Peyer's patch (tissue), 4 donors: ENCODE data around the gene ORM1. TPM values are rescaled to one million over a fixed set of nuclear protein-coding genes. Genes with fewer than 3 reads are reported as not detected.

Experiments used
- DNase-seq, 3 donors: peaks; one replicate each; pipeline ENCODE4 v3.0.0-alpha.2; 2017 to 2019
- H3K27ac ChIP-seq, 4 donors: fragments of 200-600 bp; sonication (generic); one replicate each; pipeline ENCODE4 v1.5.1; 2016 to 2019
- H3K27me3 ChIP-seq, 2 donors: fragments of 200-600 bp; sonication (generic); one replicate each; pipeline ENCODE4 v1.5.1; 2019
- H3K36me3 ChIP-seq, 3 donors: fragments of 200-600 bp; sonication (generic); one replicate each; pipeline ENCODE4 v1.5.1; 2016 to 2019
- H3K4me1 ChIP-seq, 4 donors: fragments of 200-600 bp; sonication (generic); one replicate each; pipeline ENCODE4 v1.5.1; 2016 to 2019
- H3K4me3 ChIP-seq, 4 donors: fragments of 200-600 bp; sonication (generic); 1 replicate in 3 of 4; 2 replicates in 1 of 4; pipeline ENCODE4 v1.5.1; 2016 to 2019; ENCODE audit warnings: mild to moderate bottlenecking in 1 of 4
- H3K9me3 ChIP-seq, 4 donors: fragments of 200-600 bp; sonication (generic); one replicate each; pipeline ENCODE4 v1.5.1; 2016 to 2019; ENCODE audit warnings: mild to moderate bottlenecking in 1 of 4
- CTCF ChIP-seq, 6 experiments: fragments of 450-650 bp in 4 of 6; fragments of 200-600 bp in 2 of 6; sonication (generic) in 1 of 6; IDR thresholded peaks; one replicate each; pipeline ENCODE4 v1.5.1; 2017 to 2019; ENCODE audit warnings: antibody characterized with exemption in 6 of 6, mild to moderate bottlenecking in 3 of 6, moderate library complexity in 1 of 6
- POLR2A ChIP-seq, 2 donors: fragments of 450-650 bp; IDR thresholded peaks; one replicate each; pipeline ENCODE4 v1.5.1; 2017; ENCODE audit warnings: antibody characterized with exemption in 2 of 2, mild to moderate bottlenecking in 2 of 2, moderate library complexity in 2 of 2
- total RNA-seq, 4 donors: library from RNA; depleted of rRNA; stranded (reverse); fragments of >200 nt; gene quantifications; one replicate each; pipeline ENCODE4 v1.1.0, GENCODE V29; 2016

Gene ORM1
- total RNA-seq, 4 donors from 2014 or later: not detected

- peak overlapping the region in 3 of 4 donors; percentile 67 to 94 (median 70) for H3K27ac ChIP-seq
- H3K4me3 ChIP-seq: no peak overlapping the region
- H3K9me3 ChIP-seq: no peaks in the 10 kb centered on the region
- no peak for DNase-seq
- H3K27me3 ChIP-seq: no peaks in the 10 kb centered on the region
- TF ChIP-seq CTCF (IDR thresholded peaks at IDR 0.05) (no peak), POLR2A (IDR thresholded peaks at IDR 0.05) (no peak)
- peaks cover 0 to 81% (median 3%) of the 10 kb centered on the region in 3 donors for H3K36me3 ChIP-seq
- H3K4me1 ChIP-seq: peaks cover 0 to 37% (median 19%) of the 10 kb centered on the region in 4 donors
Measured at GRCh38 chr9:114362394-114362793, 39.5 kb downstream of the ORM1 start.

GRCh38 chr9:114363424-114363823 is 40.5 kb downstream of the ORM1 start:
- H3K27ac ChIP-seq: peak overlapping the region; percentile 67 to 94 (median 72)
- H3K36me3 ChIP-seq: peaks cover 0 to 81% (median 0%) of the 10 kb centered on the region in 3 donors
- TF ChIP-seq POLR2A (IDR thresholded peaks at IDR 0.05) (no peak), CTCF (IDR thresholded peaks at IDR 0.05) (no peak)
- H3K9me3 ChIP-seq: no peaks in the 10 kb centered on the region
- no peak for DNase-seq
- no peak overlapping the region for H3K4me3 ChIP-seq
- peaks cover 0 to 47% (median 27%) of the 10 kb centered on the region in 4 donors for H3K4me1 ChIP-seq
- H3K27me3 ChIP-seq: no peaks in the 10 kb centered on the region

GRCh38 chr9:114364134-114365041 is 41.5 kb downstream of the ORM1 start:
- Histone ChIP-seq H3K4me3 (no peak overlapping the region), H3K9me3 (no peaks in the 10 kb centered on the region), H3K27me3 (no peaks in the 10 kb centered on the region), H3K4me1 (peaks cover 0 to 48% (median 29%) of the 10 kb centered on the region in 4 donors), H3K27ac (peak overlapping the region; percentile 67 to 94 (median 72)), H3K36me3 (peaks cover 0 to 80% (median 0%) of the 10 kb centered on the region in 3 donors)
- TF ChIP-seq POLR2A (IDR thresholded peaks at IDR 0.05) (no peak), CTCF (IDR thresholded peaks at IDR 0.05) (no peak)
- DNase-seq: no peak

- H3K27me3 ChIP-seq: no peaks in the 10 kb centered on the region
- TF ChIP-seq POLR2A (IDR thresholded peaks at IDR 0.05) (no peak), CTCF (IDR thresholded peaks at IDR 0.05) (no peak)
- H3K4me3 ChIP-seq: no peak overlapping the region
- H3K9me3 ChIP-seq: no peaks in the 10 kb centered on the region
- DNase-seq: no peak
- peaks cover 0 to 52% (median 32%) of the 10 kb centered on the region in 4 donors for H3K4me1 ChIP-seq
- H3K27ac ChIP-seq: peak overlapping the region; percentile 67 to 94 (median 72)
- peaks cover 0 to 71% (median 0%) of the 10 kb centered on the region in 3 donors for H3K36me3 ChIP-seq
Measured at GRCh38 chr9:114365194-114365593, 42.3 kb downstream of the ORM1 start.

- TF ChIP-seq CTCF (IDR thresholded peaks at IDR 0.05) (no peak), POLR2A (IDR thresholded peaks at IDR 0.05) (no peak)
- H3K9me3 ChIP-seq: no peaks in the 10 kb centered on the region
- peak in 1 of 3 donors; percentile 25 for DNase-seq
- peak overlapping the region; percentile 70 to 94 (median 78) for H3K27ac ChIP-seq
- H3K4me1 ChIP-seq: peaks cover 0 to 65% (median 41%) of the 10 kb centered on the region in 4 donors
- H3K4me3 ChIP-seq: no peak overlapping the region
- peaks cover 0 to 58% (median 0%) of the 10 kb centered on the region in 3 donors for H3K36me3 ChIP-seq
- no peaks in the 10 kb centered on the region for H3K27me3 ChIP-seq
Measured at GRCh38 chr9:114366334-114367128, 43.6 kb downstream of the ORM1 start.
